ENCODE results near the gene RNF182.
"Not testable (repeated sequence)": the region's sequence is repeated elsewhere in the genome, so short reads cannot be mapped to it uniquely, and the experiment has no call there.

RNF182 gene

GRCh38 chr6:13917141-13917540, 7.6 kb upstream of the RNF182 start:
- no peak for DNase-seq (ENCODE audit: low spot score)

- no peak for DNase-seq (ENCODE audit: low spot score)
Observed at GRCh38 chr6:13918686-13919250, 6.0 kb upstream of the RNF182 start.

- no peak for DNase-seq (ENCODE audit: low spot score)
Observed at GRCh38 chr6:13919861-13920260, 4.9 kb upstream of the RNF182 start.

DNA sequence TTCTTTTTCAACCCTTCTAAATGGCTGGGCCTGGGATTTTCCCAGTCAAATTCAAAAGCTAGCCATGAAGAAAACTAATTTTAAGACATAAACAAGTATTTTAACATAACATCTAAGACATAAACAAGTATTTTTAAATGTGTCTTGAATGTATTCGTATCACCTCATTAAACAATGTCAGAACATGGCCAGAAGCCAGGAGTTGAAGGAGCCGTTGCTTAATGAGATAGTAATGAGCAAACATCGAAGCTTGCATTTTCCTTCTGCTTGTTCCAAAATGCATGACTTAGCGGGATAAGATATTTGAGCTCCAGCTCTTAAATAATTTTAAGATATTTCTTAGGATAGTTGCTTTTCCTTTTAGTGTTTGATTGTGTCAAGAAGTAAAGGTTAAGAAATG, 4.2 kb upstream of the RNF182 start:
- DNase-seq (ENCODE audit: low spot score), result no peak

GRCh38 chr6:13922750-13923149, 2.0 kb upstream of the RNF182 start:
- no peak for DNase-seq (ENCODE audit: low spot score)

GRCh38 chr6:13923527-13924145, 1.1 kb upstream of the RNF182 start:
- DNase-seq (ENCODE audit: low spot score), result no peak

- no peak for DNase-seq (ENCODE audit: low spot score)
Observed at GRCh38 chr6:13924146-13924948, 405 bp upstream of the RNF182 start.

GRCh38 chr6:13926378-13926777, 1.6 kb downstream of the RNF182 start:
- no peak for DNase-seq (ENCODE audit: low spot score)

DNA sequence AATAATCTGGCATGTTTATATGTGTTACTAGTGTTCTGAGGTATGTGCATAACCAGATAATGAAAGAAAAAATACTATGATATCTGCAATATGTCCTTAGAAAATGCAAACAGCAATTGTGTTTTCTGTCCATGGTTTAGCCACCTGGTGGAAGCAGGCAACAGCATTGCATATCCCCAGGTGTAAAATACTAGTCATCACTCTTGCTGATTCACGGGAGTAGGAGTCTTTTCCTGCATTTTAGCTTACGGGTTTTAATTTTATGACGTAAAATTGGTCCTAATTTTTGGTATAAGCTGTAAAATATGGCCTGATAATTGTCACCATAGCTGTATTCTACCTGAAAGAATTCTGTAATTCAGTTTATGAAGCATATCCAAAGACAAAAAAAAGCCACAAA, 2.5 kb downstream of the RNF182 start:
- DNase-seq (ENCODE audit: low spot score), result no peak

DNA sequence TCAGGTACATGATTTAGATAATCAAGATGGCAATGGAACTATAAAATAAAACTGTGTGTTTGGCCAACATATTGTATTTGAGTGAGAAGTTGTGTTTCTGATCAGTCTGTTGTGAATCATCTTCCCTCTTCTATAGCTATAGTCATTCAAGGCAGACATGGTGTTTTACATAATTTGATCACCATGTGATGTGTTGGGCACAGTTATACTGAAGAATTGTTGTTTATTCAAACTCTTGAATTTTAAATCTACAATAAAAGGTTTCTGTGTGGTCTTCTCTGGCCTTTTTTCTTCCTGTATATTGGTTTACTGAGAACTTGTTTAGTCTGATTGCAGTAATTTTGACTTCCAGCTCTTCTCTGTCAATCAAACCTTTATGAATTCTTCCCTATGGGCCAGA, 4.4 kb downstream of the RNF182 start:
- no peak for DNase-seq (ENCODE audit: low spot score)

- DNase-seq (ENCODE audit: low spot score), result no peak
Observed at GRCh38 chr6:13931797-13932402, 7.1 kb downstream of the RNF182 start.

DNA sequence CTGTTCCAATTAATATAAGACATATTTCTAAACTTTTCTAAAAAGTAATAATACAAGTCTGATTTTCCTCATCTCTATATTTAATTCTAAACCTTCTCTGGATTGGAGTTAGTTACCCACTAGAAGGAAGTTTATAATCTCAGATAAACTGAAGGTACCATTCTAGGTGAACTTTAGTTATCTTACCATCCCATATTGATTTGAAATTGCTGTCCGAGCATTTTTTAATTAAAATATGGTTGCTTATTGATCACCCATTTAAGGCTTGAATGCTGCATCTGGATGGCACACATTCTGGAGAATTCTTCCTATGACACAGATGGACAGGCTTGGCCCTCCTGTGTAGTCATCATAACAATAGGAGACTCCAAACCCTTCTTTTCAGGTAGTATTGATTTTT, 8.0 kb downstream of the RNF182 start:
- DNase-seq (ENCODE audit: low spot score), result no peak

DNA sequence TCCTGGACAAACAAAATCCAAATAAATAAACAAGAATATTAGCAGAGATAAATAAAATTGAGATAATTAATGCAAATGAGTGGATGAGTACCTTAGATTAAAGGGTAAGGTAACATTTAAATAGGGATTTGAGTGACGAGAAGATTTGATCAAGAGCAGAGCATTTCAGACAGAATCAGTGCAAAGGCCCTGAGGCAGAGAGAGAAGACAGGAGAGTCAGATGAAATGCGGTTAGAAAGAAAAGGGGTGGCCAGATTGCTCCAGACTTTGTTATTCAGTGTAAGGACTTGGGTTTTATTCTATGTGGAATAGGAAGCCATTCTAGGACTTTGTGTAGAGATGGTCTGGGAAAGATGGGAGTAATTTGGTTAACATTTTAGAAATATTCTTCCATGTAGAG, 10.0 kb downstream of the RNF182 start:
- no peak for DNase-seq (ENCODE audit: low spot score)

DNA sequence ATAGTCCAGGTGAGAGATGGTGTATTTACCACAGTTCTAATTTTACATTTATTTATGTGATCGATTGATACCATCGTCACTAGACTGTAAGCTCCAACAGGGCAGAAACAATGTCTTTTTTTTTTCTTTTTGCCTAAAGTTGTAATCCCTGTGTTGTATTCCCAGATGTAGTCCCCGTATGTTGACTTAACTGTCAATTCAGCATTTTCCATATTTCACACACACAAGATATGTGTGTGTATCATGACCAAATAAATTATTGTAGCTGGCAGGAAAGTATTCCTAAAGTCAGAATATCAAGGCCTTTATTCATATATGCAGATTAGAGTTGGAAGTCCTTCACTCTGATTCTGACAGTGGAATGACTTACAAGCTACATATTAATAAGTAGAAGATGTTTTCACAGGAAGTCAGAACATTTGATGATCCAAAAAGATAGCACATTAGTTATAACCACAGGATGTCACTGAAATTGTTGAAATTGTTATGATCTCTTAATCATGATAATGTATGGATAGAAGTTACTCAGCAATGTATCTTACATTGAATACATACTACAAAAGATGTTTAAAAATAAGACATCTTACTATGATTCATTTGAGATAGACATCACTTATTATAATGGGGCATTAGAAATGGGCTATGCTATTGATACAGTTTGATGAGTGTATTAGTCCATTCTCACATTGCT, 10.6 kb downstream of the RNF182 start:
- DNase-seq (ENCODE audit: low spot score), result no peak

DNA sequence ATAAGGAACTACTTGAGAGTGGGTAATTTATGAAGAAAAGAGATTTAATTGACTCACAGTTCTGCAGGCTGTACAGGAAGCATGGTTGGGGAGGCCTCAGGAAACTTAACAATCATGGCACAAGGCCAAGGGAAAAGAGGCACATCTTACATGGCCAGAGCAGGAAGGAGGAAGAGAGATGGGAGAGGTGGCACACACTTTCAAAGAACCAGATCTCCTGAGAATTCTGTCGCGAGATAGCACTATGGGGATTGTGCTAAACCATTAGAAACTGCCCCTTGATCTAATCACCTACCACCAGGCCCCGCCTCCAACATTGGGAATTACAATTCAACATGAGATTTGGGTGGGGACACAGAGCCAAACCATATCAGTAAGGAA, 11.1 kb downstream of the RNF182 start:
- DNase-seq (ENCODE audit: low spot score), result not testable (repeated sequence)

DNA sequence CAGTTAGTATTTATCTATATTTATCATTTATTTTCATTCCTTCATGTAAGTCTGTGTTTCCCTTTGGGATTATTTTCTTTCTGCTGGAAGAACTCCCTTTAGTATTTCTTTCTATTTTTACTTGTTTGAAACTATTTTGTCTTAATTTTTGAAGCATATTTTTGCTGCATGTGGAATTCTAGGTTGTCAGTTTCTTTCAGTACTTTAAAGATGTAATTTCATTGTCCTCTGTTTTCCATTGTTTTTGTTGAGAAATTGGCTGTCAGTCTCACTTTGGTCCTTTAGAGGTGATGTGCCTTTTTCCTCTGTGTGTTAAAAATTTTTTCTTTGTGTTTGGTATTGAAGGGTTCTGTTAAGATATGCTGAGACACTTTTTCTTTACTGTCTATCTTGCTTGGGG, 17.1 kb downstream of the RNF182 start:
- DNase-seq (ENCODE audit: low spot score), result no peak

DNA sequence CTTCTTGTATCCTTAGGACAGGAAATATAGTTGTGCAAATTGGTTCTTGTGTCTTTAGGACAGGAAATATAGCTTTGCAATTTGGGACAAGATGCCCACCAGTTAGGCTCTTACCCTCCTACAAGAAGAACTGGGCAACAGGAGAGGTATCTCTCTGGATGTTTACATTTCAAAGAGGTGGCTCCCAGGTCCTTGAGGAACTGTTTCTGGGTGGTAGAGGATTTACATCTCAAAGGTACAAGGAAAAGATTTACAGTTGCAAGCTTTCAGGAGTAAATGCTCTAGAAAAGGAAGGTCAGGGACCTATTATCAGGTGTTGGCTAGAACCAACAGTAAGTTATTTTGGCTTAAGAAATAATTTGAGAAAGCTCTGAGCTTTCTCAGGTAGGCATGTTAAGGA, 19.2 kb downstream of the RNF182 start:
- no peak for DNase-seq (ENCODE audit: low spot score)

DNA sequence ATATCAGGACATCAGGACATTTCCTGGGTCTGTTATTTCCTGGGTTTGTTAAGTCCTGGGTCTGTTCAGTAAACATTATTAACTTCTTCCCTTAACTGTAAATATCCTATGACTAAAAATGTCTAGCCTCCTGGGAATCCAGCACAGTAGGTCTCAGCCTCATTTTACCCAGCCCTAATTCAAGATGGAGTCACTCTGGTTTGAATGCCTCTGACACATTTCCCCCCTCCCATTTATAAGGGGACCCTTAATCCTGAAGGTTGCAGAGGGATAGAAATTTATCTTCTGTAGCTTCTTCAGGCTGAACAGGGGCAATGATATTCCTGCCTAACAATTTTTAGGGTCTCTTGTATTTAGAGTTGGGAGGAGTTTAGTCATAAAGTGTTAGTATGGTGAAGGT, 21.8 kb downstream of the RNF182 start:
- DNase-seq (ENCODE audit: low spot score), result no peak

DNA sequence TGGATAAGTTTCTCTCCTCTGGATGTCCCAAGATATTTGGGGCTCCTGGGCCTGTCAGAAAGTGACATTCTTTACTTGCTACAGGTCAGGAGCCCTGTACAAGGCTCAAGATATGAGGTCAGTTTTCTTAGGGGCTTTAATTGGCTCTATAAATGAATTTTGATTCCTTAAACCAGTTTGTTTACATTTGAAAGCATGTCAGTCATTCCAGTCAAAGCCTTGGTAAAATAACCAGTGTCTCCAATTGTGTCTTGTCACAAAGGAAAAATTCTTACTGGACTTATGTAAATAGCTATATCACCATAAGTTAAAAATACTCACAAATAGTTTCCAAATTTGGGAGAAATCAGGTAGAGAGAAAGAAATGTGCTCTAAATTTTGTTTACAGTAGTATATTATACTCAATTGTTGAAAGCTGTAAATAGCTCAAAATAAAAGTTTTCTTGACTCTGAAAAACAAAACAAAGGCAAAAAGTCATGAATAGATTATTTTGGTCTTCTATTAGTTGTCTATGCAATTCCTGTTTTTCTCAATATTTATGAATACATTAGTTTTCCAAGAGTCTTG, 22.9 kb downstream of the RNF182 start:
- DNase-seq (ENCODE audit: low spot score), result no peak

- DNase-seq (ENCODE audit: low spot score), result no peak
Observed at GRCh38 chr6:13952101-13952500, 27.3 kb downstream of the RNF182 start.

GRCh38 chr6:13953061-13953705, 28.4 kb downstream of the RNF182 start:
- DNase-seq (ENCODE audit: low spot score), result no peak

All from globus pallidus (tissue), 1 donor.